ENCODE results near the gene CTCF. TPM values are rescaled to one million over a fixed set of nuclear protein-coding genes. Genes with fewer than 3 reads are reported as not detected.

The CTCF gene
- total and polyA plus RNA-seq, 10 of the 15 experiments (the other 5 are each of a cell fraction or from before 2014, with no cell fraction given), result 9.1 to 55.0 (median 41.8) TPM

GRCh38 chr16:67538666-67539101, 23.6 kb upstream of the CTCF start:
- Histone ChIP-seq H3K4me1 (ENCODE audit: control insufficient read depth, insufficient read depth, low read length) (peaks cover 4% of the 10 kb centered on the region), H3K36me3 (ENCODE audit: control insufficient read depth in 2 of 2, insufficient read depth in 2 of 2, low read length in 1 of 2) (peaks cover 3 to 11% of the 10 kb centered on the region in 2 experiments; a peak in 3 of 4 replicates), H3K9ac (ENCODE audit: control insufficient read depth, insufficient read depth, low read length) (peak overlapping the region; percentile 56; the same call in 1 of the 2 replicates), H2AFZ (ENCODE audit: control insufficient read depth, low read depth, low read length) (no peak overlapping the region), H3K27me3 (replicated peaks in 1 of 2; ENCODE audit: control insufficient read depth in 2 of 2, insufficient read depth in 2 of 2, low read length in 1 of 2) (peaks cover 0 to 2% of the 10 kb centered on the region in 2 experiments; a peak in 1 of 4 replicates), H3K9me3 (replicated peaks; ENCODE audit: control insufficient read depth, insufficient read depth, low read length) (no peaks in the 10 kb centered on the region), H3K27ac (ENCODE audit: control insufficient read depth, insufficient read depth) (no peak overlapping the region), H3K79me2 (ENCODE audit: control insufficient read depth, insufficient read depth, low read length) (no peaks in the 10 kb centered on the region), H3K4me3 (peak overlapping the region; percentile 83; the same call in 1 of the 2 replicates), H3K4me2 (ENCODE audit: control insufficient read depth, insufficient read depth) (peak overlapping the region; percentile 86), H4K20me1 (ENCODE audit: control insufficient read depth, insufficient read depth) (peaks cover 4% of the 10 kb centered on the region)
- ATAC-seq (no peak), DNase-seq (ENCODE audit: low read depth, low spot score) (no peak), FAIRE-seq (no peak)
- in situ Hi-C loops (cut with MboI) (no loop called here), intact Hi-C loops (cut with micrococcal nuclease; ENCODE audit: unreplicated experiment) (no loop called here)
- RAD21 ChIA-PET (ENCODE audit: unreplicated experiment), result no interaction called here
- CTCF ChIA-PET, result interaction anchor here (1.1 to 11.3 kb wide), 2 partner anchors 17 to 268 kb away, joined by 3 to 131 read pairs; partner anchors contain the start of genes RANBP10 and TSNAXIP1
- WGBS (ENCODE audit: insufficient coverage, insufficient replicate concordance, low lambda C conversion rate, missing lambda C conversion rate), result 81% methylated on average over 23 of the region's 23 CpGs
- BruUV-seq (replicated peaks), result no TSS peak
- POLR2A ChIA-PET, result no interaction called here
- SMC1A ChIA-PET (ENCODE audit: uncharacterized antibody, unreplicated experiment), result interaction anchor here (1.9 kb wide), 1 partner anchor 16 kb away, joined by 5 read pairs; no protein-coding TSS in a partner anchor
- TF ChIP-seq, protein P1, sequence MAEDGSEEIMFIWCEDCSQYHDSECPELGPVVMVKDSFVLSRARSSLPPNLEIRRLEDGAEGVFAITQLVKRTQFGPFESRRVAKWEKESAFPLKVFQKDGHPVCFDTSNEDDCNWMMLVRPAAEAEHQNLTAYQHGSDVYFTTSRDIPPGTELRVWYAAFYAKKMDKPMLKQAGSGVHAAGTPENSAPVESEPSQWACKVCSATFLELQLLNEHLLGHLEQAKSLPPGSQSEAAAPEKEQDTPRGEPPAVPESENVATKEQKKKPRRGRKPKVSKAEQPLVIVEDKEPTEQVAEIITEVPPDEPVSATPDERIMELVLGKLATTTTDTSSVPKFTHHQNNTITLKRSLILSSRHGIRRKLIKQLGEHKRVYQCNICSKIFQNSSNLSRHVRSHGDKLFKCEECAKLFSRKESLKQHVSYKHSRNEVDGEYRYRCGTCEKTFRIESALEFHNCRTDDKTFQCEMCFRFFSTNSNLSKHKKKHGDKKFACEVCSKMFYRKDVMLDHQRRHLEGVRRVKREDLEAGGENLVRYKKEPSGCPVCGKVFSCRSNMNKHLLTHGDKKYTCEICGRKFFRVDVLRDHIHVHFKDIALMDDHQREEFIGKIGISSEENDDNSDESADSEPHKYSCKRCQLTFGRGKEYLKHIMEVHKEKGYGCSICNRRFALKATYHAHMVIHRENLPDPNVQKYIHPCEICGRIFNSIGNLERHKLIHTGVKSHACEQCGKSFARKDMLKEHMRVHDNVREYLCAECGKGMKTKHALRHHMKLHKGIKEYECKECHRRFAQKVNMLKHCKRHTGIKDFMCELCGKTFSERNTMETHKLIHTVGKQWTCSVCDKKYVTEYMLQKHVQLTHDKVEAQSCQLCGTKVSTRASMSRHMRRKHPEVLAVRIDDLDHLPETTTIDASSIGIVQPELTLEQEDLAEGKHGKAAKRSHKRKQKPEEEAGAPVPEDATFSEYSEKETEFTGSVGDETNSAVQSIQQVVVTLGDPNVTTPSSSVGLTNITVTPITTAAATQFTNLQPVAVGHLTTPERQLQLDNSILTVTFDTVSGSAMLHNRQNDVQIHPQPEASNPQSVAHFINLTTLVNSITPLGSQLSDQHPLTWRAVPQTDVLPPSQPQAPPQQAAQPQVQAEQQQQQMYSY (CRISPR knock-in tag; IDR thresholded peaks at IDR 0.05), result no peak
- TF ChIP-seq ESRRA (IDR thresholded peaks at IDR 0.05; ENCODE audit: low read length) (no peak), SP1 (IDR thresholded peaks at IDR 0.05; ENCODE audit: low read depth, low read length) (no peak), RELB (IDR thresholded peaks at IDR 0.05; ENCODE audit: low read depth) (no peak), JUNB (IDR thresholded peaks at IDR 0.05) (no peak), ZNF592 (IDR thresholded peaks at IDR 0.05) (no peak)
- TF ChIP-seq, protein P2, sequence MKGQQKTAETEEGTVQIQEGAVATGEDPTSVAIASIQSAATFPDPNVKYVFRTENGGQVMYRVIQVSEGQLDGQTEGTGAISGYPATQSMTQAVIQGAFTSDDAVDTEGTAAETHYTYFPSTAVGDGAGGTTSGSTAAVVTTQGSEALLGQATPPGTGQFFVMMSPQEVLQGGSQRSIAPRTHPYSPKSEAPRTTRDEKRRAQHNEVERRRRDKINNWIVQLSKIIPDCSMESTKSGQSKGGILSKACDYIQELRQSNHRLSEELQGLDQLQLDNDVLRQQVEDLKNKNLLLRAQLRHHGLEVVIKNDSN (IDR thresholded peaks at IDR 0.05; ENCODE audit: borderline replicate concordance, extremely low read length, insufficient read depth, low read depth, low read length), result no peak
- TF ChIP-seq, protein P3, sequence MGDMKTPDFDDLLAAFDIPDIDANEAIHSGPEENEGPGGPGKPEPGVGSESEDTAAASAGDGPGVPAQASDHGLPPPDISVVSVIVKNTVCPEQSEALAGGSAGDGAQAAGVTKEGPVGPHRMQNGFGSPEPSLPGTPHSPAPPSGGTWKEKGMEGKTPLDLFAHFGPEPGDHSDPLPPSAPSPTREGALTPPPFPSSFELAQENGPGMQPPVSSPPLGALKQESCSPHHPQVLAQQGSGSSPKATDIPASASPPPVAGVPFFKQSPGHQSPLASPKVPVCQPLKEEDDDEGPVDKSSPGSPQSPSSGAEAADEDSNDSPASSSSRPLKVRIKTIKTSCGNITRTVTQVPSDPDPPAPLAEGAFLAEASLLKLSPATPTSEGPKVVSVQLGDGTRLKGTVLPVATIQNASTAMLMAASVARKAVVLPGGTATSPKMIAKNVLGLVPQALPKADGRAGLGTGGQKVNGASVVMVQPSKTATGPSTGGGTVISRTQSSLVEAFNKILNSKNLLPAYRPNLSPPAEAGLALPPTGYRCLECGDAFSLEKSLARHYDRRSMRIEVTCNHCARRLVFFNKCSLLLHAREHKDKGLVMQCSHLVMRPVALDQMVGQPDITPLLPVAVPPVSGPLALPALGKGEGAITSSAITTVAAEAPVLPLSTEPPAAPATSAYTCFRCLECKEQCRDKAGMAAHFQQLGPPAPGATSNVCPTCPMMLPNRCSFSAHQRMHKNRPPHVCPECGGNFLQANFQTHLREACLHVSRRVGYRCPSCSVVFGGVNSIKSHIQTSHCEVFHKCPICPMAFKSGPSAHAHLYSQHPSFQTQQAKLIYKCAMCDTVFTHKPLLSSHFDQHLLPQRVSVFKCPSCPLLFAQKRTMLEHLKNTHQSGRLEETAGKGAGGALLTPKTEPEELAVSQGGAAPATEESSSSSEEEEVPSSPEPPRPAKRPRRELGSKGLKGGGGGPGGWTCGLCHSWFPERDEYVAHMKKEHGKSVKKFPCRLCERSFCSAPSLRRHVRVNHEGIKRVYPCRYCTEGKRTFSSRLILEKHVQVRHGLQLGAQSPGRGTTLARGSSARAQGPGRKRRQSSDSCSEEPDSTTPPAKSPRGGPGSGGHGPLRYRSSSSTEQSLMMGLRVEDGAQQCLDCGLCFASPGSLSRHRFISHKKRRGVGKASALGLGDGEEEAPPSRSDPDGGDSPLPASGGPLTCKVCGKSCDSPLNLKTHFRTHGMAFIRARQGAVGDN (IDR thresholded peaks at IDR 0.05), result no peak
